HepG2 (cell line): ENCODE results near the gene VPS18. TPM values are rescaled to one million over a fixed set of nuclear protein-coding genes. Genes with fewer than 3 reads are reported as not detected.

ENCODE experiments used
- DNMT1 ChIP-seq: sonication (generic); formaldehyde crosslinking; IDR thresholded peaks from 2 replicates; pipeline ENCODE4 v1.5.1; 2020; ENCODE audit warnings: mild to moderate bottlenecking, missing genetic modification reagents
- ELF4 ChIP-seq: sonication (generic); formaldehyde crosslinking; IDR thresholded peaks from 2 replicates; pipeline ENCODE4 v1.5.0; 2020; ENCODE audit warnings: missing genetic modification reagents, mild to moderate bottlenecking, moderate library complexity, borderline replicate concordance
- FOXJ3 ChIP-seq: sonication (generic); formaldehyde crosslinking; IDR thresholded peaks from 2 replicates; pipeline ENCODE4 v1.4.0; 2020; ENCODE audit warnings: missing genetic modification reagents, mild to moderate bottlenecking, borderline replicate concordance
- HDAC6 ChIP-seq: fragments of 200-600 bp; sonication (generic); IDR thresholded peaks from 2 replicates; pipeline ENCODE4 v1.7.0; 2017; ENCODE audit warnings: mild to moderate bottlenecking, antibody characterized with exemption, low read length, low read depth
- PTBP1 ChIP-seq: fragments of 200-400 bp; formaldehyde crosslinking; IDR thresholded peaks from 2 replicates; pipeline ENCODE4 v1.6.1; 2018; ENCODE audit warnings: low read length, low read depth; ENCODE audit not compliant: poor library complexity, severe bottlenecking
- RARA ChIP-seq: IDR thresholded peaks from 2 replicates; pipeline ENCODE4 v1.6.1; 2016; ENCODE audit warnings: missing genetic modification reagents, missing compliant biosample characterization
- RFX5 ChIP-seq: IDR thresholded peaks from 2 replicates; pipeline ENCODE4 v1.6.1; 2011; ENCODE audit warnings: low read depth, low read length, improper control_type of control experiment
- SAFB2 ChIP-seq: sonication (generic); formaldehyde crosslinking; IDR thresholded peaks from 2 replicates; pipeline ENCODE4 v1.5.1; 2020; ENCODE audit warnings: missing genetic modification reagents, low read depth, mild to moderate bottlenecking, borderline replicate concordance
- ZMAT3 ChIP-seq: sonication (generic); formaldehyde crosslinking; conservative IDR thresholded peaks from 2 replicates; pipeline ENCODE4 v1.7.0; 2021; ENCODE audit warnings: missing genetic modification reagents
- ZNF570 ChIP-seq: sonication (generic); formaldehyde crosslinking; IDR thresholded peaks from 2 replicates; pipeline ENCODE4 v1.4.0; 2020; ENCODE audit warnings: mild to moderate bottlenecking, missing genetic modification reagents, borderline replicate concordance
- ZNF775 ChIP-seq: sonication (generic); formaldehyde crosslinking; IDR thresholded peaks from 2 replicates; pipeline ENCODE4 v1.4.0; 2020; ENCODE audit warnings: missing genetic modification reagents, mild to moderate bottlenecking, moderate library complexity, borderline replicate concordance
- polyA plus RNA-seq, 8 experiments: library from polyadenylated mRNA; depleted of rRNA in 3 of 8; stranded (reverse) in 7 of 8; unstranded in 1 of 8; fragments of >200 nt; fragmentation: Illumina TruSeq in 4 of 8; extraction: Trizol in 4 of 8; gene quantifications; 2 replicates each; pipeline versions ENCODE4 v1.2.1 to v1.2.3, GENCODE V29; 2011 to 2016; ENCODE audit warnings: low read depth in 4 of 8, missing spikeins in 1 of 8, mixed read lengths in 1 of 8; ENCODE audit not compliant: insufficient read depth in 1 of 8
- total RNA-seq, 5 experiments: library from RNA; depleted of rRNA; stranded (reverse); fragments of >200 nt; fragmentation: Illumina TruSeq; extraction: Trizol; gene quantifications; 2 replicates each; pipeline ENCODE4 v1.2.3, GENCODE V29; 2016; ENCODE audit warnings: low read depth in 1 of 5
- TF ChIP-seq, protein P1 (sequence below): sonication (generic); formaldehyde crosslinking; IDR thresholded peaks from 2 replicates; pipeline ENCODE4 v1.4.0; 2020; ENCODE audit warnings: missing genetic modification reagents
- TF ChIP-seq, protein P2 (sequence below): IDR thresholded peaks from 2 replicates; pipeline ENCODE4 v1.6.1; 2016; ENCODE audit warnings: mild to moderate bottlenecking
- TF ChIP-seq, protein P3 (sequence below): sonication (generic); formaldehyde crosslinking; IDR thresholded peaks from 2 replicates; pipeline ENCODE4 v1.5.0; 2020; ENCODE audit warnings: missing genetic modification reagents
- TF ChIP-seq, protein P4 (sequence below): IDR thresholded peaks from 2 replicates; pipeline ENCODE4 v1.6.1; 2016; ENCODE audit warnings: low read depth, borderline replicate concordance
- TF ChIP-seq, protein P5 (sequence below): IDR thresholded peaks from 2 replicates; pipeline ENCODE4 v1.6.1; 2016
- TF ChIP-seq, protein P6 (sequence below): sonication (generic); formaldehyde crosslinking; IDR thresholded peaks from 2 replicates; pipeline ENCODE4 v1.4.0; 2020; ENCODE audit warnings: low read depth, missing genetic modification reagents
- TF ChIP-seq, protein P7 (sequence below): fragments of 450-650 bp; IDR thresholded peaks from 2 replicates; pipeline ENCODE4 v1.6.1; 2016

Gene VPS18
- total and polyA plus RNA-seq, 2 of the 13 experiments (the other 11 are each of a cell fraction or from before 2014, with no cell fraction given): 5.8 to 17.0 TPM

DNA sequence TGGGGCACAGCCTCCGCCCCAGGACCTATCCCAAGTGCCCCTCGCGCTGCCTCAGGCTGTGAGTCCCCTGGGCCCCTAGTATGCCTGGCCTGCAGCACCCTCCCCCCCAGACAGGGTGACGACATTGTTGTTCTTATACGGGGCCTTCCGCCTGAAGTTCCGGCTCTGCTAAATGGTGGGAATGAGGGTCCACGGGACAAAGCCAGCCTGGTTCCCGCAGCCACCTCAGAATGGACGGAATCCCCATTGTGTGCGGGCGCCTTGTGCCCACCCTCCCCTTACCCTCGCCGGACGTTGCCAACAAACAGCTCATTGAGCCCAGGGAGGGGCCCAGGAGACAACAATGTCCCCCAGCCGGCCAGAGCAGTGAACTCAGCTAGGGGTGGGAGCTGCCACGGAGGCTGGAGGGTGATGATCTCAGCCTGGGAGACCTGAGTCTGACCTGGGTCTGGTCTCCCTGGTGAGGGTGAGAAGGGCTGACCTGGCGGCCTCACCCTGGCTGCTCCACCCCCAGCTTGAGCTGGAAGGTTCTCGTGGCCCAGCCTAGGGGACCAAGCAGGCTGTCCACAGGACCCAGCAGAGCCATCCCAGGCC, 24.6 kb downstream of the VPS18 start (continued):
- TF ChIP-seq, protein P1, sequence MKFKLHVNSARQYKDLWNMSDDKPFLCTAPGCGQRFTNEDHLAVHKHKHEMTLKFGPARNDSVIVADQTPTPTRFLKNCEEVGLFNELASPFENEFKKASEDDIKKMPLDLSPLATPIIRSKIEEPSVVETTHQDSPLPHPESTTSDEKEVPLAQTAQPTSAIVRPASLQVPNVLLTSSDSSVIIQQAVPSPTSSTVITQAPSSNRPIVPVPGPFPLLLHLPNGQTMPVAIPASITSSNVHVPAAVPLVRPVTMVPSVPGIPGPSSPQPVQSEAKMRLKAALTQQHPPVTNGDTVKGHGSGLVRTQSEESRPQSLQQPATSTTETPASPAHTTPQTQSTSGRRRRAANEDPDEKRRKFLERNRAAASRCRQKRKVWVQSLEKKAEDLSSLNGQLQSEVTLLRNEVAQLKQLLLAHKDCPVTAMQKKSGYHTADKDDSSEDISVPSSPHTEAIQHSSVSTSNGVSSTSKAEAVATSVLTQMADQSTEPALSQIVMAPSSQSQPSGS (CRISPR knock-in tag): peak; percentile 64; the same call in 1 of the 2 replicates
- TF ChIP-seq ZNF570 (no peak), ZMAT3 (no peak), ZNF775 (no peak), DNMT1 (CRISPR knock-in tag) (no peak), RARA (CRISPR knock-in tag) (peak; percentile 36; the same call in 1 of the 2 replicates), ELF4 (no peak), HDAC6 (no peak), SAFB2 (CRISPR knock-in tag) (peak; percentile 65; the same call in 1 of the 2 replicates), RFX5 (no peak), PTBP1 (no peak), FOXJ3 (CRISPR knock-in tag) (no peak)
- TF ChIP-seq, protein P2, sequence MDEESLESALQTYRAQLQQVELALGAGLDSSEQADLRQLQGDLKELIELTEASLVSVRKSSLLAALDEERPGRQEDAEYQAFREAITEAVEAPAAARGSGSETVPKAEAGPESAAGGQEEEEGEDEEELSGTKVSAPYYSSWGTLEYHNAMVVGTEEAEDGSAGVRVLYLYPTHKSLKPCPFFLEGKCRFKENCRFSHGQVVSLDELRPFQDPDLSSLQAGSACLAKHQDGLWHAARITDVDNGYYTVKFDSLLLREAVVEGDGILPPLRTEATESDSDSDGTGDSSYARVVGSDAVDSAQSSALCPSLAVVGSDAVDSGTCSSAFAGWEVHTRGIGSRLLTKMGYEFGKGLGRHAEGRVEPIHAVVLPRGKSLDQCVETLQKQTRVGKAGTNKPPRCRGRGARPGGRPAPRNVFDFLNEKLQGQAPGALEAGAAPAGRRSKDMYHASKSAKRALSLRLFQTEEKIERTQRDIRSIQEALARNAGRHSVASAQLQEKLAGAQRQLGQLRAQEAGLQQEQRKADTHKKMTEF (CRISPR knock-in tag): no peak
- TF ChIP-seq, protein P3, sequence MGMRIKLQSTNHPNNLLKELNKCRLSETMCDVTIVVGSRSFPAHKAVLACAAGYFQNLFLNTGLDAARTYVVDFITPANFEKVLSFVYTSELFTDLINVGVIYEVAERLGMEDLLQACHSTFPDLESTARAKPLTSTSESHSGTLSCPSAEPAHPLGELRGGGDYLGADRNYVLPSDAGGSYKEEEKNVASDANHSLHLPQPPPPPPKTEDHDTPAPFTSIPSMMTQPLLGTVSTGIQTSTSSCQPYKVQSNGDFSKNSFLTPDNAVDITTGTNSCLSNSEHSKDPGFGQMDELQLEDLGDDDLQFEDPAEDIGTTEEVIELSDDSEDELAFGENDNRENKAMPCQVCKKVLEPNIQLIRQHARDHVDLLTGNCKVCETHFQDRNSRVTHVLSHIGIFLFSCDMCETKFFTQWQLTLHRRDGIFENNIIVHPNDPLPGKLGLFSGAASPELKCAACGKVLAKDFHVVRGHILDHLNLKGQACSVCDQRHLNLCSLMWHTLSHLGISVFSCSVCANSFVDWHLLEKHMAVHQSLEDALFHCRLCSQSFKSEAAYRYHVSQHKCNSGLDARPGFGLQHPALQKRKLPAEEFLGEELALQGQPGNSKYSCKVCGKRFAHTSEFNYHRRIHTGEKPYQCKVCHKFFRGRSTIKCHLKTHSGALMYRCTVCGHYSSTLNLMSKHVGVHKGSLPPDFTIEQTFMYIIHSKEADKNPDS (CRISPR knock-in tag): no peak
- TF ChIP-seq, protein P4, sequence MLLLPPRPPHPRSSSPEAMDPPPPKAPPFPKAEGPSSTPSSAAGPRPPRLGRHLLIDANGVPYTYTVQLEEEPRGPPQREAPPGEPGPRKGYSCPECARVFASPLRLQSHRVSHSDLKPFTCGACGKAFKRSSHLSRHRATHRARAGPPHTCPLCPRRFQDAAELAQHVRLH (CRISPR knock-in tag): no peak
- TF ChIP-seq, protein P5, sequence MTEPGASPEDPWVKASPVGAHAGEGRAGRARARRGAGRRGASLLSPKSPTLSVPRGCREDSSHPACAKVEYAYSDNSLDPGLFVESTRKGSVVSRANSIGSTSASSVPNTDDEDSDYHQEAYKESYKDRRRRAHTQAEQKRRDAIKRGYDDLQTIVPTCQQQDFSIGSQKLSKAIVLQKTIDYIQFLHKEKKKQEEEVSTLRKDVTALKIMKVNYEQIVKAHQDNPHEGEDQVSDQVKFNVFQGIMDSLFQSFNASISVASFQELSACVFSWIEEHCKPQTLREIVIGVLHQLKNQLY (CRISPR knock-in tag): no peak
- TF ChIP-seq, protein P6, sequence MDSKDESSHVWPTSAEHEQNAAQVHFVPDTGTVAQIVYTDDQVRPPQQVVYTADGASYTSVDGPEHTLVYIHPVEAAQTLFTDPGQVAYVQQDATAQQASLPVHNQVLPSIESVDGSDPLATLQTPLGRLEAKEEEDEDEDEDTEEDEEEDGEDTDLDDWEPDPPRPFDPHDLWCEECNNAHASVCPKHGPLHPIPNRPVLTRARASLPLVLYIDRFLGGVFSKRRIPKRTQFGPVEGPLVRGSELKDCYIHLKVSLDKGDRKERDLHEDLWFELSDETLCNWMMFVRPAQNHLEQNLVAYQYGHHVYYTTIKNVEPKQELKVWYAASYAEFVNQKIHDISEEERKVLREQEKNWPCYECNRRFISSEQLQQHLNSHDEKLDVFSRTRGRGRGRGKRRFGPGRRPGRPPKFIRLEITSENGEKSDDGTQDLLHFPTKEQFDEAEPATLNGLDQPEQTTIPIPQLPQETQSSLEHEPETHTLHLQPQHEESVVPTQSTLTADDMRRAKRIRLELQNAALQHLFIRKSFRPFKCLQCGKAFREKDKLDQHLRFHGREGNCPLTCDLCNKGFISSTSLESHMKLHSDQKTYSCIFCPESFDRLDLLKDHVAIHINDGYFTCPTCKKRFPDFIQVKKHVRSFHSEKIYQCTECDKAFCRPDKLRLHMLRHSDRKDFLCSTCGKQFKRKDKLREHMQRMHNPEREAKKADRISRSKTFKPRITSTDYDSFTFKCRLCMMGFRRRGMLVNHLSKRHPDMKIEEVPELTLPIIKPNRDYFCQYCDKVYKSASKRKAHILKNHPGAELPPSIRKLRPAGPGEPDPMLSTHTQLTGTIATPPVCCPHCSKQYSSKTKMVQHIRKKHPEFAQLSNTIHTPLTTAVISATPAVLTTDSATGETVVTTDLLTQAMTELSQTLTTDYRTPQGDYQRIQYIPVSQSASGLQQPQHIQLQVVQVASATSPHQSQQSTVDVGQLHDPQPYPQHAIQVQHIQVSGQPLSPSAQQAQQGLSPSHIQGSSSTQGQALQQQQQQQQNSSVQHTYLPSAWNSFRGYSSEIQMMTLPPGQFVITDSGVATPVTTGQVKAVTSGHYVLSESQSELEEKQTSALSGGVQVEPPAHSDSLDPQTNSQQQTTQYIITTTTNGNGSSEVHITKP (CRISPR knock-in tag): no peak
- TF ChIP-seq, protein P7, sequence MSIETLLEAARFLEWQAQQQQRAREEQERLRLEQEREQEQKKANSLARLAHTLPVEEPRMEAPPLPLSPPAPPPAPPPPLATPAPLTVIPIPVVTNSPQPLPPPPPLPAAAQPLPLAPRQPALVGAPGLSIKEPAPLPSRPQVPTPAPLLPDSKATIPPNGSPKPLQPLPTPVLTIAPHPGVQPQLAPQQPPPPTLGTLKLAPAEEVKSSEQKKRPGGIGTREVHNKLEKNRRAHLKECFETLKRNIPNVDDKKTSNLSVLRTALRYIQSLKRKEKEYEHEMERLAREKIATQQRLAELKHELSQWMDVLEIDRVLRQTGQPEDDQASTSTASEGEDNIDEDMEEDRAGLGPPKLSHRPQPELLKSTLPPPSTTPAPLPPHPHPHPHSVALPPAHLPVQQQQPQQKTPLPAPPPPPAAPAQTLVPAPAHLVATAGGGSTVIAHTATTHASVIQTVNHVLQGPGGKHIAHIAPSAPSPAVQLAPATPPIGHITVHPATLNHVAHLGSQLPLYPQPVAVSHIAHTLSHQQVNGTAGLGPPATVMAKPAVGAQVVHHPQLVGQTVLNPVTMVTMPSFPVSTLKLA: no peak
